RKO (cell line): ENCODE measurements around the gene ADARB2.

Experiments
- DNase-seq: peaks from one replicate; pipeline ENCODE4 v3.0.0-alpha.2; 2016; ENCODE audit warnings: low spot score

ADARB2 gene

DNA sequence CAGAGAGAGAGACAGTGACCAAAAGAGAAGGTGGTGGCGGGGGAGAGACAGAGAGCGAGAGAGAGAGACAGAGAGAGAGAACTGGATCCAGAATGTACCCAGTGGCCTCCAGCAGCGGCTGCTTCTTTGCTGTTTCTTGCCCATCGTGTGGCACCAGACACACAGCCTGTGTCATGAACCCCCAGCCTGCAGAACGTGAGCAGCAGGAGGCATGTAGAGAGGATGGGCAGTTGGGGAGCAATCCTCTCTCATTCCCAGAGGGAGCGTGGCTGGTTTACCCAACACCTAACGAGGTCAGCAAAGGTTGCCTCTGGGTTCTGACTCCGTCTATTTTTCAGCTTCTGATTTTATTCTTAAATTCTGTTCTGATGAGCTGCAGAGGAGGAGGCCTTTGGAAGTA lies 168.1 kb downstream of the ADARB2 start:
- DNase-seq: no peak

DNA sequence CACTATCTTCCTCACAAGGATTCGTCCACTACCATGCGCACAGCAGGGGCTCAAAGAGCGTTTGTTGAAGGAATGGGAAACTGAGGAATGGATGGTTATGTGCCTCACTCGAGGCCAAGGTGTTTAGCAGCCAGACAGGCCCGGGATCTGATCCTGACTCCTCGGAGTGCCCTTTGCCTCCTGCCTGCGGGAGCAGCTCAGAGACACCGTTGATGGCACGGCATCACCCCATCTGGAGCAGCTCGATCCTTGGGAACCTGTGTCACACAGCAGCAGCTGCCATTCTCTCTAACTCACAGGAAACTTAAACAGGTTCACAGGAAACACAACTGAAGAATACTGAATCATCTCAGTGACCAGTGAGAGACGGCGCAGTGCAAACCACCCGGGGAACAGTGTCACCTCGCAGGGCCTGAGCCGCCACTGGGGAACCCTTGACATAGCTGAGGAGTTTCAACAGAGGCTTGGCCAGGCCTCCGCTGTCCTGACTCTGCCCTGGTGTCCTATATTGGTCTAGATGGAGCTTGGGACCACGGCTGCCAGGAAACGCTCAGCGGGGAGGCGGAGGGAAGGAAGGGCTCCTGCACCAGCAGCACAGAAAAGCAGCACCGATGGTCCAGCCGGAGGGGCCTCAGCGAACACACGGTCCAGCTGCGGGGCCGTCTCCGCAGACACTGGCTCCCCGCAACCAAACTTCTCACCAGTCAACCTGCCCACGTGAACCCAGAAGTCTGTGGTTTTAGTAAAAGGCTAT lies 169.4 kb downstream of the ADARB2 start:
- no peak for DNase-seq

DNA sequence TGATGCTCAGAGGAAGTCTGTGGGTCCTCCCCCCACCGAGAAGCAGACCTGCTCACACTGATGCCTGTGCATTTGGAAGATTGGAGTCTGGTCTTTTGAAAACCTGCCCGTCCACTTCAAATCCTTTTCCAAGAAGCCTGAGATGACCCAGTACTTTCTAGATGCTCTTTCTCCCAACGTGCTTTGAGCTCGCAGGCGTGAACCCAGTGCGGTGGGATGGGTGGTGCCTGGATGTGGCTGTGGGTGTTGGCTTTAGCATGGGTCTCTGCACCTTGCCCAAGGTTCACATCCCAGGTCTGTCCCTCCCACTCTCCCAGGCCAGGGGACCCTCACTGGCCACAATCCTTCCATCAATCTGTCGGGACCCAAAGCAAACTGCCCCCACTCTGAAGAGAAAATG lies 170.2 kb downstream of the ADARB2 start:
- no peak for DNase-seq

DNA sequence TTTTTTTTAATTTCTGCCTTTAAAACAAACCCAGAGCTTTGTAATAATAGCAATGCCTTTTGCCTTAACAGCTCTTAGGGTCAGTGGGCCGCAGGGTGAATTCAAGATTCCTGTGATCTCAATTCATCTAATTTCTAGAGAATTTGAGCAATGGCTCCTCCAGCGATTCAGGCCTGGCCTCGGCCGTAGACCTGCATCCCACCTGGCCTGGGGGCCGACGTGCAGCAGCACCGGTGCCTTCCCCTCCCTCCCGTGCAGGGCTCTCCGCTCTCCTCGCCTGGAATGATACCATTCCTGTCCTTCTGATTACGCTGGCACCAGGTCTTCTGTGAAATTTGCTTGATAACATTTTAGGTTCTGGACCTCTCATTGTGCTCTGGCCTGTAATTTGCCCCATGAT lies 172.5 kb downstream of the ADARB2 start:
- no peak for DNase-seq

DNA sequence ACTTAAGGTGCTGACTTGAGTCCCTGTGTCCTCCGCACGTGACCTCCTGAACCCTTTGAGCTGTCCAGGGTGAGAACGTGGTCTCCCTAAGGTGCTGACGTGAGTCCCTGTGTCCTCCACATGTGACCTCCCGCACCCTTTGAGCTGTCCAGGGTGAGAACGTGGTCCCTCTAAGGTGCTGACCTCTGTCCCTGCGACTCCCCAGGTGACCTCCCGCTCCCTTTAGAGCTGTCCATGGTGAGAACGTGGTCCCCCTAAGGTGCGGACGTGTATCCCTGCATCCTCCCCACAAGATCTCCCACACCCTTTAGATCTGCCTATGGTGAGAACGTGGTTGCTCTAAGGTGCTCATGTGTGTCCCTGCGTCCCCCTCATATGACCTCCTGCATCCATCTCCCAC lies 174.3 kb downstream of the ADARB2 start:
- no peak for DNase-seq

DNA sequence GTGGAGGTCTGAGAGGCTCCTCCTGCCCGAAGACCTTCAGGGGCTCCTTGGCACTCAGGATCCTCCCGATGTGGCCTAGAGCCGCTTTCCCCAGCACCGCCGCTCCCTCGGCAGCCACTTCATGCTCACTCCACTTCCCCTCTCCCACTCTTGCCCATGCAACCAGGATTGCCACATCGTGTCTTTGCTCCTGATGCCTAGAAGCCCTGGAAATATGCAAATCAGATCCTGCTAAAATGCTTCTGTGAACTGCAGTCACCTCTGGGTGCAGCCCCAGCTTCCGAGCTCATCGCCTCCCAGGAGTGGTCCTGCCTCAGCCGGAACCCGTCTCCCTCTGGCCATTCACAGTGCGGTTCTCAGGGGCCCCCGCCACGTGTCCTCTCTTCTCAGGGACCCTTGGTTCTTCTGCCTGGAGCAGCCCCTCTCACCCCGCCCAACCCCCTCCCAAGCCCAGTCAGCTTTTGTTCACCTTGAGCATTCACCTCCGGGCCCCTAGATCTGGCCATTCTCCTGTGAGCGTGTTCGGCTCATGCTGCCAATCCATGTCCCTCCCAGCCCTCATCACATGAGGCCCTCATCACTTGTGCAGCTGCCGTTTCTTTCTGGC lies 175.5 kb downstream of the ADARB2 start:
- DNase-seq: no peak

DNA sequence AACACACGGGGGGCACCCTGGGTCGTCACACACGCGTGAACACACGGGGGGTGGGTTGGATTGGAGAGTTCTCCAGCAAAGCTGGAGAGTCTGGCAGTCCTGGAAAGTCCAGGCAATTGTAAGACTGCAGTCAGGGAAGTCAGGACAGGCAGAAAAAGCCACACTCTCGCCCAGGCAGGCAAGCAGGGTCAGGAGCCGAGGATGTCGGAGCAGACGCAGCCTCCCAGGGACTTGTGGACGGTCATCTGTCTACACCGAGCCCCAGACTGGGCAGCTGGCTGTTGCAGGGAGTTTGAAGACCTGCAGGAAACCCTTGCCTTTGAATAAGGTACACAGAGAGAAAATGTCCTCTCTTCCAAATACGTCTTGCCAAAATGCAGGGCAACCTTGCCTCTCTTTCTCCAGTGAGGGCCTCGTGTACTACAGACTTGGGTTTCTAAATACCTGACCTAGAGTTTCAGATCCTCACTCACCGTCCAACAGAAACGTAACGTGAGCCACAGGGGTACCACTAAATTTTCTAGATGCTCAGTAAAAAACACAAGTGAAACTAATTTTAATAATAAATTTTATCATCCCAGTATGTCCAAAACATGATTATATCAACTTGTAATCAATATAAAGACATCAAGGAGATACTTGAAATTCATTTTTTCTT lies 176.7 kb downstream of the ADARB2 start:
- DNase-seq: no peak

DNA sequence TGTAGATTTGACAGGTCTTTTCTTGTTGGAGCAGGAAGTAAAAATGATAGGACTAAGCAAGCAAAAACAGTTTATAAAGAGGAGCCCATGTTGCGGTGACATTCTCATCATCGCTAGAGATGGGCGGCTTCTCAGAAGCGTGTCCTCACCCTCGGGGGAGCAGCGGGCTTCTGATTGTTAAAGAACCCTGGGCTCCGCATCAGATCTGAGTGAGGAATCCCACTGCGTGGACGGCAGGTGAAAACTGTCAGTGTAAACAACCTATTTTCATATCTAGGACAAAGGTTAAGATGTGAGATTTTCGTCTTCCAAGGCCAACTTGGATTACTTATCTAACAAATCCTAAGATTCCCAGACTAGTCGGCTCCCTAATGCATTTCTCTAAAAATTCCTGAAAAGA lies 177.6 kb downstream of the ADARB2 start:
- DNase-seq: no peak

DNA sequence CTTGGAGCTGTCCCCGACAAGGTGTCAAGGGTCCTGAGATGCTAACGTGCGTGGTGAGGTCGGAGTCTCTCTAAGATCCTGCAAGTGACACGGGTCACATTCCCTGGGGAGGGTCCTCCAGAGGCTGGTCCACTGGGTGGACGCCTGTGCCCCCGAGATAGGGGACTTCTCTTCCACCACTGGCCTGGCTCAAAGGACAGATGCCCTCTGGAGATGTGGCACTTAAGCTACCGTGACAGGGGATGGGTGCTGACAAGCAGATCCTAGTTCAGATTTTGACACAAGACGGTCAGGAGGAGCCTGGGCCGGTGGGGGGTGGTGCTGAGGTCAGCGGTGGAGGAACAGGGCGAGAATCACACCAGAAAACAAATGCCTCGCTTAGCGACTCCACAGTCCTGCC lies 178.0 kb downstream of the ADARB2 start:
- DNase-seq: no peak

DNA sequence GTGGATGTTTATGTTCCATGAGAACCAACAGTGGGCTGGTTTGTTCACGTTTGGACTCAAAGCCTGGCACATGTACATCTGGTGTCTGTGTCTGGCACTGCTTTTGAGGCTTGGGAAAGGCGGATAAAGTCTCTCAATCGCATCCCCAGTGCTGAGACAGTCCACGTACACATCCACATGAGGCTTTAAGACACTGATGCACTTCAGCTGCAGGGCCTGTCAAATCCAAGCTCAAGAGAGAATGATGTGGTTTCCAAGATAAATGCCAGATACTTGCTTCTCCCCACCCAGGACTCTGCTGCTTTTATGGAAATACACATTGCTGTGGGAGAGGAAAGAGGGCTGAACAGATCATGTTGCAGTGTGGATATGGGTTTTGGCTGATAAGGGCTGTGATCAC lies 178.4 kb downstream of the ADARB2 start:
- DNase-seq: no peak

DNA sequence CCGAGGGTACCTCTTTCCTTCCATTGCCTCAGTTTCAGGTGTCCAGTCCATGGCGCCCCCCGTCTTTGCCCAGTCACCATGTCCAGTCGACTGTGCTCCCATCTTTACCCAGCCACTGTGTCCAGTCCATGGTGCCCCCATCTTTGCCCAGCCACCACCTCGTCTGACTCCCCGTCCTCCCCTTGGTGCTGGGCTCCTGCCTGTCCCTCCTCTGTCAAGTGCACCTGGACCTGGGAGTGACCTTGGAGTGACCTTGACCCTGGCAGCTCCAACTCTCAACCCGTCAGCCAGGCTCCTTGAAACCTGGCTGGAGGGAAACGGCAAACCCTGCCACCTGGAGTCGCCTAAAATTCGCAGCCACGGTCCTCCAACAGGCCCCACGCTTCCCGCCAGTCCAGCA lies 180.2 kb downstream of the ADARB2 start:
- no peak for DNase-seq

DNA sequence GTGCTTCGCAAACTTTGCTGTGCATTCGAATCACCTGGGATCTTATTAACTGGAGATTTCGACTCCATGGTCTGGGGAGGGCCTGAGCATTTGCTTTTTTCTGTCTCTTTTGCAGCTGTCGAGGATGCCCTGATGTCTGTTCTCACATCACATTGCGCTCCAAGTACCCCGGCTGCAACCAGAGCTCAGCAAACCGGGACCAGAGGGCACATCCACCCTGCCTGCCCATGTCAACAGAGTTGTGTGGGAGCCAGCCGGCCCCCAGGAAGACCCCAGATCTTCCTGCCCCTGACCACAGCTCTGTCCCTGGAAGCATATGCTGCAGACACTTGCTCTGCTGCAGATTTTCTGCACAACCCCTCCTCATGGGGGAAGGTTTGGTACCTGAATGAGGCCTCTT lies 180.8 kb downstream of the ADARB2 start:
- DNase-seq: no peak

DNA sequence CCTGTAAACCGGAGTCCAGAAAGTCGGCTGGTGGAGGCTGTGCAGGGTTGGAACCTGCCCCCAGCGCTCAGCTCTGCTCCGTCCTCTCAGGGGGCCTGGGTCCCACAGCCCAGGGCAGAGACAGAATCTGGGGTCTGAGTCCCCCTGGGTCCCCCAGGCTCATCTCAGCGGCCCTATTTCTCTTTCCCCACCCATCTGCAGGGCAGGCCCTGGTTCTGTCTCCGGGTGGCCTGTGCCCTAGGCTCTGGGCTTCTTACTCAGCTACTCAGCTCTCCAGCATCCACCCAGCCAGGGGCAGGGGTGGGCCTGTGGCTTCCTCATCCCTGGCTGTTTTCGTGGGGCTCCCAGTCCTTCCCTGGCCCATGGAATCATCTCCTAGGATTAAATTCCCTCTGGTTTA lies 183.4 kb downstream of the ADARB2 start:
- DNase-seq: no peak

DNA sequence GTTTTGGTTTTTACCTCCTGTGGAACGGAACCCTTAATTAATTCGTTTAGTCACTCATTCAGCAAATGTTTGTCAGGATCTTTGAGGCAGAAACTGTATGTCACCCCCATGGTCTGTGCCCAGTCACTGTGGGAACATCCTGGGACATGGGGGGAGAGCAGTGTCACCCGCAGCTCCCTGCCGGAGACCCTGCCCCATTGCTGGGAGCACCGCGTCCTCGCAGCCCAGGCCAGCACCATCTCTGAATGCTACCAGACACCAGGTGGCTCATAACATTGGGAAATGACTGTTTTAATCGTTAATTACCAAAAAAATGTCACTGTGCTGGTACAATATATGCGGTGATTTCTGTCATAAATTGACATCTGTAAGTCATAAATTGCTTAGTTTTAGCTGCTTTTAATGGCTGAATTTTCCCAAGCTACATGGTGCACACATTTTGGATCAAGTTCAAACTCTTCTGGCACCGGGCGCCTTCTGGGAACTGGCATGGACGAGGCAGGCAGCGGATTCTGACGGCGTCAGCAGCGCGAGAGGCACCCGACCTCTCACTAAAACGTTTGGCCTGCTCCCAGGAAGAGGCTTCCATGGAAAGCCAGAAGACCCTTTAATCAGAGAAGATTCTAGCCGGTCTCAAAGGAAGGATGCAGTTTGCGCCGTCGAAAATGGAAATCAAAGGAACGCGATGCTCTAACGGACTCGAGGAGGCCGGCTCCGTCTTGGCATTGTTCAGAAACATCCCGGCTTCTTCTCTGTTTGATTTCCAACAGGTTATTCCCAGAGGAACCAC lies 184.2 kb downstream of the ADARB2 start:
- DNase-seq: no peak

DNA sequence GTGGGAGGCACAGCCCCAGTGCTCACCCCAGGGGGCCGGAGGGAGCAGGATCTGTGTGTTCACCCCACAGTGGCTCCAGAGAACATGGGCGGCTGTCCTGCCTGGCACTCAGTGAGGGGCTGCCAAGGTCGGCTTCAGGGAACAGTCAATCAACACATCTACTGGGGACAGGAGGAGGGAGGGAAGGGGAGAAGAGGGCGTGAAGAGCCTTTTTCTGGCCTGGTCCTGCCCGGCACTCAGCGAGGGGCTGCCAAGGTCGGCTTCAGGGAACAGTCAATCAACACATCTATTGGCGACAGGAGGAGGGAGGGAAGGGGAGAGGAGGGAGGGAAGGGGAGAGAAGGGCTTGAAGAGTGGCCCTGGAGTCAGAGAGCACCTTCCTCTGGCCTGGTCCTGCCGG lies 184.9 kb downstream of the ADARB2 start:
- no peak for DNase-seq

DNA sequence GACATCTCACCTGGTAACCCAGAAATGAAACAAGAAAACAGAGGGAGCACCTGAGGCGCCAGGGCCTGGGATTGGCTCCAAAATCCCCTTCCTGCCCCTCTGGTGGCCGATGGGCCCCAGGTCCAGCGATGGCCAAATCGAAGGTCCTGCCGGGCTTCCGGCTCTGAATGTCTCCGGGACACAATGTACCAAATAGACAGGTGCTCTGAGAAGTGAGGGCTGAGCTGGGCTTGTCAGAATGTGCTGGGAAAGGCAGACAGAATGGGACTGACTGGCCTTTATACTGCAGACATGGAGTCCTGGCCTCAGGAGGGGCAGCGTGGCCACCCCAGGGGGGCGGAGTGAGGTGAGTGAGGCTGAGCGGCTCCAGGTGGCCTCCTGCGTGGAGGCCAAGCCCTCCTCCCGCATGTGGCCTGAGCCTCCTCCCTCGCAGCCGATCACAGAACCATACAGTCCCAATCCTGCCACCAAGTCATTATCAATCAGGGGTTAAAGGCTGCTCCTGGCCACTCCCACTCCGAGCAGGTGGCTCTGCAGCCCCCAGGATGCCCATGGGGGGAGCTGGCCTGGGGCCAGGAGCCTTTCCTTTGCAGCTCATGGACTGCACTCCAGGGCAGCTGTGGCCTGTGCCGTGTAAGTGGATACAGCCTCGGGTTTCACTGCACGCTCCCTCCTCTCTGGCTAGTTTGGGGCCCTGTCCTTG lies 185.5 kb downstream of the ADARB2 start:
- no peak for DNase-seq

DNA sequence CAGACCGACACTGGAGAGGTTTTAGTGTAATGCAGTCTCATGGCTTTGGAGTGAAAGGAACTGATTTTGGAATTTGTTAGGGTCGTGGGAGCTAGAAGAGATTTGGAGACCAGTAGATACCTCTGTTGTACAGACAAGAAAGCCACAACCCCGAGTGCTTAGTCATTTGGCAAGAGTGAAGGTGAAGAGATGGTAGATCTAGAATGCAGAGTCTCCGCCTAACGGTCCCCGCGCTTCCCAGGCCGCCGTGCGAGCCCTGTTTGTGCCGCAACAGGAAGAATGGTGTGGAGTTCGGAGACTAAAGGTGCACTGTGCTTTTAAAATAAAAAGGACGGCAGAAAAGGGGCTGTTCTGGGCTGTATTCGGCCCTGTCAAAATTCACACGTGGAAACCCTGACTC lies 186.7 kb downstream of the ADARB2 start:
- DNase-seq: no peak

DNA sequence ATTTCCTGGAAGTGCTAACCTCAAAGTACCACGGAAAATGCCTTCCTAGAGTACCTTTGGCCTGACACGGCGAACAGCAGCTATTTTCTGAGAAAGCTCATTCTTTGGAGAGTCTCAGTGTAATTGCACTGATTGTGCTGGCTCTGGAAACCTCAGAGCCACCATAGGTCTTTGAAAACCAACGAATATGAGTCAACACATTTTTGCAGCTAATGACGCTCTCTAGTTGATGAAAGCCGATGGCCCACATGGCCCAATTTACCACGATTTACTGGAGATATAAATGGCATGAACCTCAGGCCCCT lies 187.1 kb downstream of the ADARB2 start:
- no peak for DNase-seq

DNA sequence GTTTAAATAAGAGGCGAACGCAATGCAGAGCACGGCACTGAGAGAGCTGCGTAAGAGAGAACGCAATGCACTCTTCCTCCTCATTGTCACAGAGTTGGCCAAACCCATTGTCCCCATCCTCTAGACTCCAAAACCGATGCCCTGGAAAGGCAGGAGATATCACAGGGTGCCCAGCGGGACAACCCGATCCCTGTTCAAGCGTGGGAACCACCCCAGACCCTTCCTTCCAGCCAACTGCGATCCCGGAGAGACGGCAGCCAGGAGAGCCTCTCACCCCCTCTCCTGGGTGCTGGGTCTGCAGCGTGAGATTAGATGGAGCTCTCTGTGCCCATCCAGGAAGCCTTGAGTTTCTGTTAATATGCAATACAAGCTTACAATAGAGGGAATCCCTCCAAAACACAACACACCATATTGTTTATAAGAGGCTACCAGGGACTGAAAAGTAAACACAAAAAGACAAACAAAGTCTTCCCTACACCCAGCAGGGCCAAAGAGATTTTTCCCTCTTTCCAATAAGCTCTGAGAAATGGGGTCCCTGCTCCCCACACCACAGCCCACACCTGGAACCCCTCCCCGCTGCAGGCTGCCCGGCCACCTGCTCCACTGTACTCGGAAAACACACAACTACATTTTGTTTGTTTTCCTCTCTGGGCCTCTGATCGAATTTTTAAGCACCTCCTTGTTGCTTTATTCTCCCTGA lies 187.6 kb downstream of the ADARB2 start:
- no peak for DNase-seq

DNA sequence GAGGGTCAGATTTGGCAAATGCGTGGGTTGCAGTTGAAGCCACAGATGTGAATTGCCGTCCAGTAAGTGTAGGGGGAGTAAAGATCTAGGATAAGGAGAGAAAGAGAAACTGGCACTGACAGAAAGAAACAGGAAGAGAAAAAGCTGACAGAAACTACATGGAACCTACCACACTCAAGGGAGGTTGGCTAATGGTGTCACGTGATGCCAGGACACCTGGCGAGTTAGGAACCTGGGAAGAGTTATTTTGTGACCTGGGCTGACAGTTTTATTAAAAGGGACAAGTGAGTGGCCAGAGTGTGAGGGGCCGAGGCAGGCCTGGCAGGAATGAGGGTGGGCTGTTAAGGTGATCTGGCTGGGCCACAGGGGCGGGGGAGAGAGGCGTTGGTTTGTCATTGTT lies 188.7 kb downstream of the ADARB2 start:
- no peak for DNase-seq

DNA sequence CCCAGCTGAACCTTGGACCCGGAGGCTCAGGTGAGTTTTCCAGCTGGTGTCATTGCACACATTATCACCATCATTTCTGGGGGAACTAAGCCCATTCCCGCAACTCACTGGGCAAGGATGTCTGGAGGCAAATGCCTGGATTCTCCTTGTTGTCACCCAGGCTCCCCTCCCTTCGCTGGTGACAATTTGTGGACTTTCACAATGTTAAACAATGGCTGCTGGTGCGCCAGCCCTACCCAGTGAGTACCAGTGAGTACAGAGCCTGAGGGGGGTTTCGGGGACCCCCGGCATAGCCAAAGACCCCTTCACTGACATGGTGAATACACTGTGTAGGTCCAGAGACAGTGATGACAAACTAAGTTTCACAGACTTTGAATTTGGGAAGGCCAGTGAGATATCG lies 189.2 kb downstream of the ADARB2 start:
- no peak for DNase-seq
